ENCODE results near the gene ADAMTS18. TPM values are rescaled to one million over a fixed set of nuclear protein-coding genes. Genes with fewer than 3 reads are reported as not detected.

The ADAMTS18 gene
- total and polyA plus RNA-seq, 4 donors: under 0.01 to 0.17 TPM; not detected in 2

DNA sequence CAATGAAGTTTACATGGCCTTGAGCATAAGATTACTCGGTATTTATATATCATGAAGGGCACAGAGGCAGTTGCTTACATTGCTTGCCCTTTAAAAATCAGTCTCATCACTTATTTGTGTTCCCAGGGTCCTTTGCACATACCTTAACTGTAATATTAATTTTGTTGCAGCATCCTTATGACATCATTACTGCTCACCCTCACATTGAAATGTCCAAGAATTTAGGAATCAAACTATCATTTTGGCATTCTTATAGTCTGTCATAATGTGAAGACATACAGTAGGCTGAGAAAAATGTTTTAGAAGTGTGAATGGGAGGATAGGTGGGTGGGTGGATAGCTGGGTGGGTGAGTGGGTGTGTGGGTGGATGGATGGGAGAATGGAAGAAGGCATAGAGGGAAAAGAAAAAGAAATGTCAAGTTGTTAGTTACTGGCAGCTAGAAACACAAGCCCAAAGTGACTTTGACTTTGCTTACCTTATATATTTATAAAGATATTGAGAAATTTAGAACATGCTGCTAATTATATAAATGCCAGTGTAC, 17.8 kb downstream of the ADAMTS18 start:
- Histone ChIP-seq H3K27me3 (ENCODE audit: control insufficient read depth in 4 of 4, insufficient read depth in 4 of 4, low read length in 3 of 4) (peaks cover 0 to 3% (median 0%) of the 10 kb centered on the region in 4 donors), H3K36me3 (ENCODE audit: control insufficient read depth in 4 of 4, insufficient read depth in 3 of 4, low read depth in 1 of 4, low read length in 3 of 4) (no peaks in the 10 kb centered on the region), H3K9me3 (ENCODE audit: control insufficient read depth in 4 of 4, low read length in 3 of 4) (no peaks in the 10 kb centered on the region), H3K27ac (ENCODE audit: low read depth in 1 of 2, low read length in 2 of 2) (no peak overlapping the region), H3K4me1 (ENCODE audit: control insufficient read depth in 4 of 4, insufficient read depth in 4 of 4, low read length in 3 of 4) (no peaks in the 10 kb centered on the region), H3K4me3 (ENCODE audit: low read depth in 1 of 3, low read length in 3 of 3) (no peak overlapping the region), H3K9ac (ENCODE audit: low read depth in 1 of 2, low read length in 2 of 2) (no peak overlapping the region)
- TF ChIP-seq YY1 (IDR thresholded peaks at IDR 0.05) (no peak), HNF4G (IDR thresholded peaks at IDR 0.05) (no peak), SP1 (IDR thresholded peaks at IDR 0.05) (no peak), TAF1 (conservative IDR thresholded peaks at IDR 0.05) (no peak), RAD21 (IDR thresholded peaks at IDR 0.05) (no peak), FOXA2 (IDR thresholded peaks at IDR 0.05) (no peak), RXRA (IDR thresholded peaks at IDR 0.05) (no peak), FOXA1 (IDR thresholded peaks at IDR 0.05) (no peak), EGR1 (IDR thresholded peaks at IDR 0.05; ENCODE audit: low read depth in 2 of 2) (no peak)
- TF ChIP-seq, protein P1, sequence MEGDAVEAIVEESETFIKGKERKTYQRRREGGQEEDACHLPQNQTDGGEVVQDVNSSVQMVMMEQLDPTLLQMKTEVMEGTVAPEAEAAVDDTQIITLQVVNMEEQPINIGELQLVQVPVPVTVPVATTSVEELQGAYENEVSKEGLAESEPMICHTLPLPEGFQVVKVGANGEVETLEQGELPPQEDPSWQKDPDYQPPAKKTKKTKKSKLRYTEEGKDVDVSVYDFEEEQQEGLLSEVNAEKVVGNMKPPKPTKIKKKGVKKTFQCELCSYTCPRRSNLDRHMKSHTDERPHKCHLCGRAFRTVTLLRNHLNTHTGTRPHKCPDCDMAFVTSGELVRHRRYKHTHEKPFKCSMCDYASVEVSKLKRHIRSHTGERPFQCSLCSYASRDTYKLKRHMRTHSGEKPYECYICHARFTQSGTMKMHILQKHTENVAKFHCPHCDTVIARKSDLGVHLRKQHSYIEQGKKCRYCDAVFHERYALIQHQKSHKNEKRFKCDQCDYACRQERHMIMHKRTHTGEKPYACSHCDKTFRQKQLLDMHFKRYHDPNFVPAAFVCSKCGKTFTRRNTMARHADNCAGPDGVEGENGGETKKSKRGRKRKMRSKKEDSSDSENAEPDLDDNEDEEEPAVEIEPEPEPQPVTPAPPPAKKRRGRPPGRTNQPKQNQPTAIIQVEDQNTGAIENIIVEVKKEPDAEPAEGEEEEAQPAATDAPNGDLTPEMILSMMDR (IDR thresholded peaks at IDR 0.05; ENCODE audit: low read depth, low read length, missing input control): no peak
- TF ChIP-seq, protein P2, sequence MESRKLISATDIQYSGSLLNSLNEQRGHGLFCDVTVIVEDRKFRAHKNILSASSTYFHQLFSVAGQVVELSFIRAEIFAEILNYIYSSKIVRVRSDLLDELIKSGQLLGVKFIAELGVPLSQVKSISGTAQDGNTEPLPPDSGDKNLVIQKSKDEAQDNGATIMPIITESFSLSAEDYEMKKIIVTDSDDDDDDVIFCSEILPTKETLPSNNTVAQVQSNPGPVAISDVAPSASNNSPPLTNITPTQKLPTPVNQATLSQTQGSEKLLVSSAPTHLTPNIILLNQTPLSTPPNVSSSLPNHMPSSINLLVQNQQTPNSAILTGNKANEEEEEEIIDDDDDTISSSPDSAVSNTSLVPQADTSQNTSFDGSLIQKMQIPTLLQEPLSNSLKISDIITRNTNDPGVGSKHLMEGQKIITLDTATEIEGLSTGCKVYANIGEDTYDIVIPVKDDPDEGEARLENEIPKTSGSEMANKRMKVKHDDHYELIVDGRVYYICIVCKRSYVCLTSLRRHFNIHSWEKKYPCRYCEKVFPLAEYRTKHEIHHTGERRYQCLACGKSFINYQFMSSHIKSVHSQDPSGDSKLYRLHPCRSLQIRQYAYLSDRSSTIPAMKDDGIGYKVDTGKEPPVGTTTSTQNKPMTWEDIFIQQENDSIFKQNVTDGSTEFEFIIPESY (IDR thresholded peaks at IDR 0.05): no peak
- TF ChIP-seq, protein P3, sequence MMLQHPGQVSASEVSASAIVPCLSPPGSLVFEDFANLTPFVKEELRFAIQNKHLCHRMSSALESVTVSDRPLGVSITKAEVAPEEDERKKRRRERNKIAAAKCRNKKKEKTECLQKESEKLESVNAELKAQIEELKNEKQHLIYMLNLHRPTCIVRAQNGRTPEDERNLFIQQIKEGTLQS (IDR thresholded peaks at IDR 0.05): no peak
- no peak for DNase-seq (ENCODE audit: low spot score)
- WGBS: 70% methylated on average over 1 of the region's 1 CpG

DNA sequence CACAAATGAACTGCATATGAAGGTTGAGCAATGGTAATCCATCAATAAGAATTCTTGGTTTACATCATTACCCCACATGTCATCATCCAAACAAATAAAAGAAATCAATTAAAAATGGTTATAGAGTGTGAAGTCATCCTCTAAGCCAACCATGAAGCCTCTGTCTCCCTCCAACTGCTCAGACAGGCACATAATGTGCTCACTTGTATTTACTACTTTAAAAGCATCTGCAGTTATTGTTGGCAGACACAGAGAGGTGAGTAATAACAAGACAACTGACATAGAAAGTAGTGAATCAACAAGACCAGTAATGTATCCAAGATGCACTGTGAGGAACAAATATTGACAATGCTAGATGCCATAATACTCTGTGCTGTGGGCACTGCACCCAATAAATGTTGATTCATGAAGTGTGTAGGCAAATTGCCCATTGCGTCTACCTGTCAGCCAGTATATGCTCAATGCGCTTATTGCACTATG, 20.0 kb downstream of the ADAMTS18 start:
- TF ChIP-seq HNF4G (IDR thresholded peaks at IDR 0.05): no peak
- TF ChIP-seq, protein P2 (IDR thresholded peaks at IDR 0.05): no peak
- TF ChIP-seq NR2F2 (IDR thresholded peaks at IDR 0.05): no peak
- no peak for TF ChIP-seq JUND (IDR thresholded peaks at IDR 0.05)
- TF ChIP-seq HNF4A (conservative IDR thresholded peaks at IDR 0.05): no peak
- TF ChIP-seq FOXA1 (IDR thresholded peaks at IDR 0.05): no peak
- TF ChIP-seq FOXA2 (IDR thresholded peaks at IDR 0.05): no peak
- TF ChIP-seq, protein P1 (IDR thresholded peaks at IDR 0.05; ENCODE audit: low read depth, low read length, missing input control): no peak
- no peak for TF ChIP-seq RXRA (IDR thresholded peaks at IDR 0.05)
- TF ChIP-seq TAF1 (conservative IDR thresholded peaks at IDR 0.05): no peak
- no peak for TF ChIP-seq EGR1 (IDR thresholded peaks at IDR 0.05; ENCODE audit: low read depth in 2 of 2)
- 91% methylated on average over 2 of the region's 2 CpGs for WGBS
- Histone ChIP-seq H3K27me3 (ENCODE audit: control insufficient read depth in 4 of 4, insufficient read depth in 4 of 4, low read length in 3 of 4) (no peaks in the 10 kb centered on the region), H3K4me3 (ENCODE audit: low read depth in 1 of 3, low read length in 3 of 3) (no peak overlapping the region), H3K4me1 (ENCODE audit: control insufficient read depth in 4 of 4, insufficient read depth in 4 of 4, low read length in 3 of 4) (no peaks in the 10 kb centered on the region), H3K9me3 (ENCODE audit: control insufficient read depth in 4 of 4, low read length in 3 of 4) (no peaks in the 10 kb centered on the region), H3K27ac (ENCODE audit: low read depth in 1 of 2, low read length in 2 of 2) (no peak overlapping the region), H3K9ac (ENCODE audit: low read depth in 1 of 2, low read length in 2 of 2) (no peak overlapping the region), H3K36me3 (ENCODE audit: control insufficient read depth in 4 of 4, insufficient read depth in 3 of 4, low read depth in 1 of 4, low read length in 3 of 4) (no peaks in the 10 kb centered on the region)
- DNase-seq (ENCODE audit: low spot score): no peak

Data from liver (tissue), 9 donors.